Pancreas (tissue), 10 donors: ENCODE data around the gene CCDC92B. TPM values are rescaled to one million over a fixed set of nuclear protein-coding genes. Genes with fewer than 3 reads are reported as not detected.
"Not testable (repeated sequence)": the region's sequence is repeated elsewhere in the genome, so short reads cannot be mapped to it uniquely, and the experiment has no call there.

ENCODE experiments used
- ATAC-seq, 4 donors: fragments of 200-7000 bp; cut with Tn5 transposase; one replicate each; pipeline versions ENCODE4 v1.8.0 to v1.9.1; 2020; ENCODE audit warnings: mild to moderate bottlenecking in 4 of 4, moderate library complexity in 4 of 4
- DNase-seq, 6 donors: peaks; one replicate each; pipeline ENCODE4 v3.0.0-alpha.2; 2020
- FAIRE-seq: peaks from 2 replicates; lab custom pipeline; 2012; peaks lifted over from hg19 to GRCh38; lab: Jason Lieb, UNC
- H3K27ac ChIP-seq, 4 donors: fragments of 200-600 bp; sonication (generic); 1 replicate in 3 of 4; 2 replicates in 1 of 4; pipeline versions ENCODE4 v1.5.0 to v1.8.0; 2020
- H3K27me3 ChIP-seq, 4 donors: fragments of 200-600 bp; one replicate each; pipeline ENCODE4 v1.8.0; 2021
- H3K36me3 ChIP-seq, 3 donors: fragments of 200-600 bp; sonication (generic) in 1 of 3; one replicate each; pipeline versions ENCODE4 v1.5.0 to v1.8.0; 2020 to 2021
- H3K4me1 ChIP-seq, 3 donors: fragments of 200-600 bp; one replicate each; pipeline ENCODE4 v1.8.0; 2021
- H3K4me3 ChIP-seq, 4 donors: fragments of 200-600 bp; sonication (generic) in 2 of 4; one replicate each; pipeline versions ENCODE4 v1.5.0 to v1.8.0; 2020 to 2021
- H3K9me3 ChIP-seq, 4 donors: fragments of 200-600 bp; one replicate each; pipeline ENCODE4 v1.8.0; 2021
- WGBS, 2 donors: extraction: QIAGEN DNeasy Blood & Tissue Kit; methylation state at CpG; one replicate each; pipeline ENCODE4 v1.1.7; 2013; 5-methylcytosine and 5-hydroxymethylcytosine counted together
- intact Hi-C, 3 donors: fragments of 100-400 bp; cut with DNase I; formaldehyde crosslinking; loops; one replicate each; pipeline versions ENCODE4 v1.11.1 to v1.14.2; 2022
- polyA plus RNA-seq, 2 donors: library from polyadenylated mRNA; stranded (reverse); fragments of 200-250 nt; gene quantifications; one replicate each; pipeline ENCODE4 v1.2.3, GENCODE V29; 2013
- total RNA-seq, 6 donors: library from RNA; stranded (reverse); fragmentation: NEBNext Ultra II Directional in 4 of 6; extraction: Animal tissue kit (Norgen Biotek cat#: 25700) in 4 of 6; gene quantifications; one replicate each; pipeline versions ENCODE4 v1.2.1 to v1.2.4, GENCODE V29; 2021 to 2023
- TF ChIP-seq, protein P1 (sequence below), 4 donors: fragments of 200-600 bp; sonication (generic) in 3 of 4; IDR thresholded peaks; one replicate each; pipeline versions ENCODE4 v1.5.0 to v1.8.0; 2021; ENCODE audit warnings: antibody characterized with exemption in 4 of 4
- donor health status: healthy with polysubstance abuse.
- donor health status: DM: no; HTN: no; CAD: no; lungs with moderate emphysema.
- donor health status: DM: no; HTN: no; CAD: no.
- donor health status: control.
- donor health status: control.
- donor health status: Bipolar disorder and iron deficiency.
- donor health status: DM: yes; HTN: yes; CAD: no.
- donor health status: DM: no; HTN: no; CAD: no.
- donor health status: DM: no; HTN: no; CAD: no.
- donor health status: DM: yes; HTN: yes; CAD: no.

Gene CCDC92B
- total and polyA plus RNA-seq, 8 donors = 0.19 to 4.6 (median 0.69) TPM

DNA sequence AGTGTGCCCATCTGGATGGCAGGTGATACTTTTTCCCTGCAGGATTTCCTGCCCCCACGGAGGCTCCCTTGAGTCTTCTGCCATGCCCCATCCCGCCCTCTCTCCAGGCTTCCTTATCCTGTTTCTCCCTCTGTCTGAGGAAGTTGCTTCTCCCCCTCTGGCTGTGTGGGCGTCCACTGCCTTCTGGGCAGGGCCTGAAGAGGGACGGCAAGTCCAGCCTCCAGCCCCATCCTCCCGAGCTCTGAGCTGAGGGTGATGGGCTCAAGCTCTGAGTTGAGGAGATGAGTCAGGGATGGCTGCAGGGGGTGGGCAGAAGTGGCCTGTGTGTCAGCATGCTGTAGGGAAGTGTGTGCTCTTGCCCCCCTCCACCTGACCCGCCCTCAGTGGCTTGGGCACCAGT is 32.6 kb upstream of the CCDC92B start:
- no peaks in the 10 kb centered on the region for H3K36me3 ChIP-seq
- H3K27me3 ChIP-seq = no peaks in the 10 kb centered on the region
- H3K4me3 ChIP-seq = no peak overlapping the region
- TF ChIP-seq, protein P1, sequence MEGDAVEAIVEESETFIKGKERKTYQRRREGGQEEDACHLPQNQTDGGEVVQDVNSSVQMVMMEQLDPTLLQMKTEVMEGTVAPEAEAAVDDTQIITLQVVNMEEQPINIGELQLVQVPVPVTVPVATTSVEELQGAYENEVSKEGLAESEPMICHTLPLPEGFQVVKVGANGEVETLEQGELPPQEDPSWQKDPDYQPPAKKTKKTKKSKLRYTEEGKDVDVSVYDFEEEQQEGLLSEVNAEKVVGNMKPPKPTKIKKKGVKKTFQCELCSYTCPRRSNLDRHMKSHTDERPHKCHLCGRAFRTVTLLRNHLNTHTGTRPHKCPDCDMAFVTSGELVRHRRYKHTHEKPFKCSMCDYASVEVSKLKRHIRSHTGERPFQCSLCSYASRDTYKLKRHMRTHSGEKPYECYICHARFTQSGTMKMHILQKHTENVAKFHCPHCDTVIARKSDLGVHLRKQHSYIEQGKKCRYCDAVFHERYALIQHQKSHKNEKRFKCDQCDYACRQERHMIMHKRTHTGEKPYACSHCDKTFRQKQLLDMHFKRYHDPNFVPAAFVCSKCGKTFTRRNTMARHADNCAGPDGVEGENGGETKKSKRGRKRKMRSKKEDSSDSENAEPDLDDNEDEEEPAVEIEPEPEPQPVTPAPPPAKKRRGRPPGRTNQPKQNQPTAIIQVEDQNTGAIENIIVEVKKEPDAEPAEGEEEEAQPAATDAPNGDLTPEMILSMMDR (IDR thresholded peaks at IDR 0.05) = no peak
- no peaks in the 10 kb centered on the region for H3K4me1 ChIP-seq
- 69 to 79% methylated on average over 6 of the region's 6 CpGs for WGBS, 2 donors
- intact Hi-C loops = no loop called here
- no peaks in the 10 kb centered on the region for H3K9me3 ChIP-seq
- FAIRE-seq (no peak), ATAC-seq (no peak), DNase-seq (no peak)
- no peak overlapping the region for H3K27ac ChIP-seq

DNA sequence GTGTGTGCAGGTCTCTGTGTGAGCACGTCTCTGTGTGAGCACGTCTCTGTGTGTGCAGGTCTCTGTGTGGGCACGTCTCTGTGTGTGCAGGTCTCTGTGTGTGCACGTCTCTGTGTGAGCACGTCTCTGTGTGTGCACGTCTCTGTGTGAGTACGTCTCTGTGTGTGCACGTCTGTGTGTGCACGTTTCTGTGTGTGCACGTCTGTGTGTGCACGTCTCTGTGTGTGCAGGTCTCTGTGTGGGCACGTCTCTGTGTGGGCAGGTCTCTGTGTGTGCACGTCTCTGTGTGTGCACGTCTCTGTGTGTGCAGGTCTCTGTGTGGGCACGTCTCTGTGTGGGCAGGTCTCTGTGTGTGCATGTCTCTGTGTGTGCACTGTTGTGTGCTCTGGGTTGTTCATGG is 32.1 kb upstream of the CCDC92B start:
- H3K27ac ChIP-seq, FAIRE-seq, H3K9me3 ChIP-seq, H3K4me3 ChIP-seq, ATAC-seq, H3K36me3 ChIP-seq, intact Hi-C loops, H3K4me1 ChIP-seq, DNase-seq, H3K27me3 ChIP-seq: not testable (repeated sequence)
- WGBS, 2 donors = 73 to 88% methylated on average over 14 to 15 of the region's 15 CpGs

DNA sequence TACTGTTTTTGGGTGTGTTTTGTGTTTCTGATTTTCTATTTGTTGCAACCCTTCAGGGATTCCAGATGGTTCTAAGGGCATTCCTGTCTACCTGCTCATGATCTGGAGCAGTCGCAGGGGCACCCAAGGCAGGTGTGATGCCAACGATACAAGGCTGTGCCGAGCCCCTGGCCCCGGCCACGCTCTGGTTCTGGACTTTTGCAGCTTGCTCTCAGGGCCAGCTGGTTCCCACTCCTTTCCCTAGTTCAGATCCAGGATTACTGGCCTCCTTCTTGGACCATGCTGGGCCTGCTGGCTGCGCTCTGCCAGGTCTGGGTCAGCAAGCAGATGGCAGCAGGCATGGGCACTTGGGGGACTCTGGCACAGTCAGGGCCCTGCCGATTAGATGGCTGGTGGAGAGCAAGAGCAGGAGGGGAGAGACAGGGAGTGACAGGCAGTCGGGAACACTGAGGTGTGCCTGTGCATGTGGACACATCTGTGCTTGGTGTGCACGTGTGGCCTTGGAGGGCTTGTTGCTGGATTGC is 31.5 kb upstream of the CCDC92B start:
- no peak for ATAC-seq
- DNase-seq = no peak
- no peak for FAIRE-seq

DNA sequence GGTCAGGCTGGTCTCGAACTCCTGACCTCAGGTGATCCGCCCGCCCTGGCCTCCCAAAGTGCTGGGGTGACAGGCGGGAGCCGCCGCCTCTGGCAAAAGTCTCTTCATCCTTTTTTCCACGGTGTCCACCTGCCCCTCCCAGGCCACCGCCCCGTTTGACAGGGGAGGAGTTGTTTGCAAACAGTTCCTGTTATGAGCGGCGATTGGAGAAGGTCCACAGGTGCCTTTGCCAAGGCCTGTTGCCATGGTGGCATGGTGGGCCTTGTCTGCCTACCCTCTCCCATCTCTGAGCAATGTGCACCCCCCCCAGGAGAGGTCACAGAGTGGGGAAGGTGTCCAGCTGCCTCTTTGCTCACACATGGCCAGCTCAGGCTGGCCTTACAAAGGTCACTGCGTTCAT is 30.8 kb upstream of the CCDC92B start:
- intact Hi-C loops = no loop called here
- H3K27ac ChIP-seq = no peak overlapping the region
- H3K4me1 ChIP-seq = no peaks in the 10 kb centered on the region
- no peaks in the 10 kb centered on the region for H3K9me3 ChIP-seq
- H3K27me3 ChIP-seq = no peaks in the 10 kb centered on the region
- H3K4me3 ChIP-seq = no peak overlapping the region
- DNase-seq (no peak), FAIRE-seq (no peak), ATAC-seq (no peak)
- WGBS, 2 donors = 78 to 88% methylated on average over 12 of the region's 12 CpGs
- TF ChIP-seq, protein P1 (IDR thresholded peaks at IDR 0.05) = no peak
- H3K36me3 ChIP-seq = no peaks in the 10 kb centered on the region

More for the DNA sequence above, 31.5 kb upstream of the CCDC92B start:
- Histone ChIP-seq H3K9me3 (no peaks in the 10 kb centered on the region), H3K4me3 (no peak overlapping the region), H3K36me3 (no peaks in the 10 kb centered on the region), H3K27me3 (no peaks in the 10 kb centered on the region), H3K4me1 (no peaks in the 10 kb centered on the region), H3K27ac (no peak overlapping the region)
- 69 to 78% methylated on average over 9 of the region's 9 CpGs for WGBS, 2 donors
- intact Hi-C loops = no loop called here
- TF ChIP-seq, protein P1 (IDR thresholded peaks at IDR 0.05) = no peak

DNA sequence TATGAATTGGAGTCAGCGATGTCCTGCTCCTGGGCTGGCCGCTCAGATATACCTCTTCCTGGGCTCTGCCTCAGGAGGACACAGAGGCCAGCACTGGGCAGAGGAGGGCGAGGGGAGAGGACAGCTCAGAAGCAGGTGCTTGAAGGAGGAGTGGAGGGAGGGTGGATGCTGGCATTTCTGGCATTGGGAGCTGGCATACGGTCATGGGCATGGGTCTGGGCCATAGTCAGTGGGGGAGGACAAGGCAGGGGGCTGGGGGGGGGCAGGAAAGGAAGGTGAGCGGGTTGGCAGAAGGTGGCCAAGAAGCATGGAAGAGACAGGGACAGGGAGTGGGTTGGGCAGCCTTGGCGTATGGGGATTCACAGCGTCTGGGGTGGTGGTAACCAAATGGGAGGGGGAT is 30.1 kb upstream of the CCDC92B start:
- FAIRE-seq (no peak), DNase-seq (no peak), ATAC-seq (no peak)
- H3K4me1 ChIP-seq = no peaks in the 10 kb centered on the region
- intact Hi-C loops = no loop called here
- H3K4me3 ChIP-seq = no peak overlapping the region
- no peaks in the 10 kb centered on the region for H3K27me3 ChIP-seq
- H3K27ac ChIP-seq = no peak overlapping the region
- no peaks in the 10 kb centered on the region for H3K36me3 ChIP-seq
- no peaks in the 10 kb centered on the region for H3K9me3 ChIP-seq
- TF ChIP-seq, protein P1 (IDR thresholded peaks at IDR 0.05) = no peak
- 81 to 93% methylated on average over 7 of the region's 7 CpGs for WGBS, 2 donors
